Nephron (organoid): ENCODE measurements around the gene PLD1.
A peak's percentile ranks its signal among the peaks of the same experiment; 100 is the strongest.

Experiments used
- H3K27ac Mint-ChIP-seq, 3 experiments: 2 replicates each; pipeline ENCODE4 v1.8.0; 2020; ENCODE audit warnings: mixed read lengths in 3 of 3, mild to moderate bottlenecking in 2 of 3, moderate library complexity in 1 of 3
- H3K27me3 Mint-ChIP-seq: 2 replicates; pipeline ENCODE4 v1.8.0; 2021; ENCODE audit warnings: low read depth, mild to moderate bottlenecking, moderate library complexity, mixed read lengths
- H3K36me3 Mint-ChIP-seq: 2 replicates; pipeline ENCODE4 v1.8.0; 2020; ENCODE audit warnings: low read depth, mixed read lengths
- H3K4me1 Mint-ChIP-seq: 2 replicates; pipeline ENCODE4 v1.8.0; 2020; ENCODE audit warnings: mixed read lengths
- H3K4me3 Mint-ChIP-seq, 3 experiments: 2 replicates each; pipeline ENCODE4 v1.8.0; 2020; ENCODE audit warnings: mild to moderate bottlenecking in 3 of 3, mixed read lengths in 3 of 3, moderate library complexity in 2 of 3
- H3K9me3 Mint-ChIP-seq: 2 replicates; pipeline ENCODE4 v1.8.0; 2020; ENCODE audit warnings: mixed read lengths
- TF ChIP-seq, protein P1 (sequence below), 3 experiments: fragments of 200-600 bp; sonication (generic); IDR thresholded peaks; one replicate each; pipeline ENCODE4 v1.5.0; 2021; ENCODE audit warnings: antibody characterized with exemption in 3 of 3; ENCODE audit not compliant: unreplicated experiment in 3 of 3

PLD1 gene

DNA sequence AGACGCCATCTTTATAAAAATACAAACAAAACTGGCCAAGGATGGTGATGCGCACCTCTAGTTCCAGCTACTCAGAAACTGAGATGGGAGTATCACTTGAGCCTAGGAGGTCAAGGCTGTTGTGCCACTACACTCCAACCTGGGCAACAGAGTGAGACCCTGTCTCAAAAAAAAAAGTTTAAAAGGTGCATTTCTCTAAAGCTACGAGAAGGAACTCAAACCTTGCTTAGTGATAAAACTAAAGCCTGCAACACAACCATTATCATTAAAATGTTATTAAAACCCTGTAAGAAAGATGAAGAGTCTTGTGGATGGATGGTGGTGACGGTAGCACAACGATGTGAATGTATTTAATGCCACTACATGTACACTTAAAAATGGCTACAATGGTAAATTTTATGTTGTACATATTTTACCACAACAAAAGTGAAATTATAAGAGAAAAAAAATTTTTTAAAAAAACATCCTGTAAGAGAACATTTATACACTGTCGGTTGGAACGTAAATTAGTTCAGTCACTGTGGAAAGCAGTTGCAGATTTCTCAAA lies 3.1 kb downstream of the PLD1 start:
- Mint-ChIP-seq H3K9me3 (no peaks in the 10 kb centered on the region), H3K27me3 (no peaks in the 10 kb centered on the region), H3K36me3 (no peaks in the 10 kb centered on the region), H3K27ac (peak overlapping the region; percentile 53 to 80 (median 65)), H3K4me1 (peaks cover 43% of the 10 kb centered on the region), H3K4me3 (peak overlapping the region; percentile 15 to 41 (median 31))
- TF ChIP-seq, protein P1, sequence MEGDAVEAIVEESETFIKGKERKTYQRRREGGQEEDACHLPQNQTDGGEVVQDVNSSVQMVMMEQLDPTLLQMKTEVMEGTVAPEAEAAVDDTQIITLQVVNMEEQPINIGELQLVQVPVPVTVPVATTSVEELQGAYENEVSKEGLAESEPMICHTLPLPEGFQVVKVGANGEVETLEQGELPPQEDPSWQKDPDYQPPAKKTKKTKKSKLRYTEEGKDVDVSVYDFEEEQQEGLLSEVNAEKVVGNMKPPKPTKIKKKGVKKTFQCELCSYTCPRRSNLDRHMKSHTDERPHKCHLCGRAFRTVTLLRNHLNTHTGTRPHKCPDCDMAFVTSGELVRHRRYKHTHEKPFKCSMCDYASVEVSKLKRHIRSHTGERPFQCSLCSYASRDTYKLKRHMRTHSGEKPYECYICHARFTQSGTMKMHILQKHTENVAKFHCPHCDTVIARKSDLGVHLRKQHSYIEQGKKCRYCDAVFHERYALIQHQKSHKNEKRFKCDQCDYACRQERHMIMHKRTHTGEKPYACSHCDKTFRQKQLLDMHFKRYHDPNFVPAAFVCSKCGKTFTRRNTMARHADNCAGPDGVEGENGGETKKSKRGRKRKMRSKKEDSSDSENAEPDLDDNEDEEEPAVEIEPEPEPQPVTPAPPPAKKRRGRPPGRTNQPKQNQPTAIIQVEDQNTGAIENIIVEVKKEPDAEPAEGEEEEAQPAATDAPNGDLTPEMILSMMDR (IDR thresholded peaks at IDR 0.05; ENCODE audit: unreplicated experiment in 3 of 3), result no peak

GRCh38 chr3:171806200-171807128 lies 3.8 kb downstream of the PLD1 start:
- peaks cover 47% of the 10 kb centered on the region for H3K4me1 Mint-ChIP-seq
- H3K27me3 Mint-ChIP-seq, result peaks cover 3% of the 10 kb centered on the region
- H3K4me3 Mint-ChIP-seq, result peak overlapping the region in 1 of 3 experiments; percentile 45
- peak overlapping the region; percentile 53 to 80 (median 65) for H3K27ac Mint-ChIP-seq
- TF ChIP-seq, protein P1 (IDR thresholded peaks at IDR 0.05; ENCODE audit: unreplicated experiment in 3 of 3), result no peak
- no peaks in the 10 kb centered on the region for H3K36me3 Mint-ChIP-seq
- no peaks in the 10 kb centered on the region for H3K9me3 Mint-ChIP-seq

DNA sequence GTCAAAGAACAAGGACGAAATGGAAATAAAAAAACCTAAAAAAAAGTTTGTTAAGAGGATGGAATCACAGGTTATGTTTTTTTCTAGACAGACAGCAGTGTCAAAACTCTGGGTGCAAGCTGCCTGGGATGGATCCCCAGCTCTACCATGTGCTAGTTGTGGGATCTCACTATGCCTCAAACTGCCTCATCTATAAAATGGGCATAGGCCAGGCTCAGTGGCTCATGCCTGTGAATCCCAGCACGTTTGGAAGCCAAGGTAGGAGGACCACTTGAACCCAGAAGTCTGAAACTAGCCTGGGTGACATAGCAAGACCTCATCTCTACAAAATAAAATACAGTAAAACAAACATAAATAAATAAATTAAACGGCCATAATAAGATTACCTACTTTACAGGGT lies 4.6 kb downstream of the PLD1 start:
- Mint-ChIP-seq H3K4me1 (peaks cover 43% of the 10 kb centered on the region), H3K4me3 (no peak overlapping the region), H3K27ac (peak overlapping the region in 1 of 3 experiments; percentile 88), H3K36me3 (no peaks in the 10 kb centered on the region), H3K9me3 (no peaks in the 10 kb centered on the region), H3K27me3 (peaks cover 5% of the 10 kb centered on the region)
- TF ChIP-seq, protein P1 (IDR thresholded peaks at IDR 0.05; ENCODE audit: unreplicated experiment in 3 of 3), result no peak

DNA sequence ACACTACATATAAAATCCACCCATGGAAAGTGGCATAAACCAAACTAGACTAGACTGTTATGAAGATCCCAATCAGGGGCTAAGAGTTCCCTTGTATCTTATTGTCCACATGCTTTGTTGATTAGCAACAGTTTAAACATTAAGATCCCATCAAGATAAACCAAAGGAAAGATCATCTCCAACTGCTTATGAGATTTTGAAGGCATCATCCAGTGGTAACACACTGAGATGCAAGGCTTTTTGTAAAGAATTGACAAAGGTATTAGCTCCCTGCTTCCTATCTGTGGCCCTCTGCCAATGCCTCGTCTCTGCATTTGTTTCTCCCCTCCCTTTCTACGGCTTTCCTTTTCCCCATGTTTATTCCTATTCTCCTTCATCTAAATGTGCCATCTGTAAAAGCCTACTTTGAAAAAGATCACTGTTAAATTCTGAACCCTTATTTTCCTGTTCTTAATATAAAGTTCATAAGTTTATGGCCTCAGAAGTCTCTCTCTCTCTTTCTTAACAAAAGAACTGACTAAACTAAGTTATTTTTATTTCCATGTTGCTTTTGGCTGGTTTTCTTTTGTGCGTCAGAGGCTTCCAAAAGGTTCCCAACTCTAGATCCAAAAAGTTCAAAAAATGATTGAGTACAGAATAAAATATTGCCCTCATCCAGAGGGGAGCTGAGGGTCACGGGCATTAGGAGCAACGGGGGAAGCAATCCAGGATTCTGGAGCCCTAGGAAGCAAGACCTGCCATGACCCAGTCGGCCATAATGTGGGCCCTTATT lies 5.5 kb downstream of the PLD1 start:
- peak overlapping the region; percentile 47 to 90 (median 88) for H3K27ac Mint-ChIP-seq
- TF ChIP-seq, protein P1 (IDR thresholded peaks at IDR 0.05; ENCODE audit: unreplicated experiment in 3 of 3), result no peak
- H3K4me1 Mint-ChIP-seq, result peaks cover 40% of the 10 kb centered on the region
- H3K9me3 Mint-ChIP-seq, result no peaks in the 10 kb centered on the region
- no peaks in the 10 kb centered on the region for H3K36me3 Mint-ChIP-seq
- H3K27me3 Mint-ChIP-seq, result peaks cover 5% of the 10 kb centered on the region
- H3K4me3 Mint-ChIP-seq, result peak overlapping the region in 2 of 3 experiments; percentile 3 to 16

- no peak overlapping the region for H3K4me3 Mint-ChIP-seq
- peaks cover 5% of the 10 kb centered on the region for H3K27me3 Mint-ChIP-seq
- H3K9me3 Mint-ChIP-seq, result no peaks in the 10 kb centered on the region
- TF ChIP-seq, protein P1 (IDR thresholded peaks at IDR 0.05; ENCODE audit: unreplicated experiment in 3 of 3), result no peak
- H3K4me1 Mint-ChIP-seq, result peaks cover 34% of the 10 kb centered on the region
- H3K27ac Mint-ChIP-seq, result peak overlapping the region in 1 of 3 experiments; percentile 73
- no peaks in the 10 kb centered on the region for H3K36me3 Mint-ChIP-seq
Measured at GRCh38 chr3:171803044-171803443, 7.2 kb downstream of the PLD1 start.
